SU-DHL-6 (cell line): ENCODE results near the gene RHOB.

Experiments
- EZH2phosphoT487 ChIP-seq: fragments of 200-600 bp; sonication (generic), shearing (Covaris generic); conservative IDR thresholded peaks from 2 replicates; pipeline ENCODE4 v1.6.1; 2018; ENCODE audit warnings: mild to moderate bottlenecking, antibody characterized with exemption, low read length, moderate library complexity, mixed read lengths
- TF ChIP-seq, protein P1 (sequence below): fragments of 200-600 bp; sonication (generic); IDR thresholded peaks from one replicate; pipeline ENCODE4 v1.5.1; 2017; ENCODE audit warnings: antibody characterized with exemption, mild to moderate bottlenecking, low read length, moderate library complexity; ENCODE audit not compliant: insufficient read depth, poor library complexity, severe bottlenecking

DNA sequence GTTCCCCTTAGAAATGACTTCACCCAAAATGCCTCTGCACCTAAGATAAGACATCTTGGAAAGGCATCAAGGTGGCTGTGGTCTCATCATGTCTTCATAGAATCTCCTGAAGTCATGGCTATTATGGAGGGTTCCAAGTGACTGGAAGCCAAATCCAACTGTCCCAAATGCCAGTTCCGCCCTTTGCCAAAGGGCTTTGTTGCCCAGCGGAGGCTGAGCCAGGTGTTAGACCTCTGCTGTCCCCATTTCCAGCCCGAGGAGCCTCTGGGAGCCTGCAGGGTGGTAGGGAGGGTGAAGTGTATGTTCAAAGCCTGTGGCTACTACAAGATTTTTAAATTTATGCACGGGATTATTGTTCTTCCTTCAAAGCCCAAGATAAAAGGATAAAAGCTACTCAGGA is 25.7 kb downstream of the RHOB start:
- TF ChIP-seq, protein P1, sequence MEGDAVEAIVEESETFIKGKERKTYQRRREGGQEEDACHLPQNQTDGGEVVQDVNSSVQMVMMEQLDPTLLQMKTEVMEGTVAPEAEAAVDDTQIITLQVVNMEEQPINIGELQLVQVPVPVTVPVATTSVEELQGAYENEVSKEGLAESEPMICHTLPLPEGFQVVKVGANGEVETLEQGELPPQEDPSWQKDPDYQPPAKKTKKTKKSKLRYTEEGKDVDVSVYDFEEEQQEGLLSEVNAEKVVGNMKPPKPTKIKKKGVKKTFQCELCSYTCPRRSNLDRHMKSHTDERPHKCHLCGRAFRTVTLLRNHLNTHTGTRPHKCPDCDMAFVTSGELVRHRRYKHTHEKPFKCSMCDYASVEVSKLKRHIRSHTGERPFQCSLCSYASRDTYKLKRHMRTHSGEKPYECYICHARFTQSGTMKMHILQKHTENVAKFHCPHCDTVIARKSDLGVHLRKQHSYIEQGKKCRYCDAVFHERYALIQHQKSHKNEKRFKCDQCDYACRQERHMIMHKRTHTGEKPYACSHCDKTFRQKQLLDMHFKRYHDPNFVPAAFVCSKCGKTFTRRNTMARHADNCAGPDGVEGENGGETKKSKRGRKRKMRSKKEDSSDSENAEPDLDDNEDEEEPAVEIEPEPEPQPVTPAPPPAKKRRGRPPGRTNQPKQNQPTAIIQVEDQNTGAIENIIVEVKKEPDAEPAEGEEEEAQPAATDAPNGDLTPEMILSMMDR: no peak
- no peak for TF ChIP-seq EZH2phosphoT487
